Measurements from ENCODE around the gene PMM2. TPM values are rescaled to one million over a fixed set of nuclear protein-coding genes. Genes with fewer than 3 reads are reported as not detected.

The PMM2 gene
- total and polyA plus RNA-seq, 2 donors (not counting 1 experiment from before 2014, with no cell fraction given), result 15.8 to 47.5 TPM

GRCh38 chr16:8859913-8860881, 62.6 kb downstream of the PMM2 start:
- Histone ChIP-seq H3K79me2 (ENCODE audit: control insufficient read depth, insufficient read depth, low read length) (peaks cover 44% of the 10 kb centered on the region), H3K36me3 (replicated peaks in 1 of 2; ENCODE audit: control extremely low read depth in 1 of 2, control insufficient read depth in 1 of 2, extremely low read depth in 1 of 2, insufficient read depth in 2 of 2, low read length in 1 of 2) (peaks cover 2 to 25% of the 10 kb centered on the region in 2 experiments), H3K4me3 (ENCODE audit: control extremely low read depth in 1 of 5, extremely low read depth in 1 of 5, insufficient read depth in 1 of 5, low read depth in 2 of 5, low read length in 4 of 5) (no peak overlapping the region), H3K27ac (ENCODE audit: low read length in 2 of 2) (no peak overlapping the region), H3K9ac (ENCODE audit: low read length) (no peak overlapping the region), H2AFZ (ENCODE audit: insufficient read depth, low read depth, low read length, poor library complexity, severe bottlenecking) (no peak overlapping the region), H3K4me1 (ENCODE audit: control insufficient read depth in 2 of 2, insufficient read depth in 2 of 2, low read length in 2 of 2) (peaks cover 9 to 14% of the 10 kb centered on the region in 2 donors), H3K4me2 (replicated peaks; ENCODE audit: low read depth, low read length, poor library complexity, severe bottlenecking) (no peak overlapping the region), H3K27me3 (replicated peaks in 1 of 4; ENCODE audit: control extremely low read depth in 1 of 4, control insufficient read depth in 3 of 4, insufficient read depth in 4 of 4, low read length in 3 of 4) (no peaks in the 10 kb centered on the region), H3K9me3 (ENCODE audit: control extremely low read depth in 1 of 3, control insufficient read depth in 2 of 3, insufficient read depth in 1 of 3, low read length in 2 of 3) (no peaks in the 10 kb centered on the region), H4K20me1 (ENCODE audit: control insufficient read depth, insufficient read depth, low read length, poor library complexity, severe bottlenecking) (peaks cover 59% of the 10 kb centered on the region)
- H3K9me3 Mint-ChIP-seq (ENCODE audit: insufficient read depth), result no peaks in the 10 kb centered on the region
- POLR2A ChIA-PET, result no interaction called here
- whole genome bisulfite sequencing (ENCODE audit: insufficient coverage), result 83% methylated on average over 20 of the region's 25 CpGs
- no peak for DNase-seq
- TF ChIP-seq CTCF (IDR thresholded peaks at IDR 0.05) (no peak), EZH2 (IDR thresholded peaks at IDR 0.05; ENCODE audit: borderline replicate concordance, insufficient read depth, low read depth, low read length, poor library complexity, severe bottlenecking) (no peak)
- intact Hi-C loops (cut with micrococcal nuclease), result no loop called here
- no peaks in the 10 kb centered on the region for H3K27me3 Mint-ChIP-seq
- H3K4me3 Mint-ChIP-seq, result no peak overlapping the region
- H3K4me1 Mint-ChIP-seq, result peaks cover 30% of the 10 kb centered on the region
- peak overlapping the region; percentile 15 for H3K27ac Mint-ChIP-seq
- CTCF ChIA-PET, result interaction anchor here (0.6 to 1.8 kb wide), 2 partner anchors 10 to 281 kb away, joined by 3 to 4 read pairs; no protein-coding TSS in a partner anchor
- ATAC-seq (ENCODE audit: low read depth), result no peak

Data from B cell (primary cell).